AG09309 (cell line): ENCODE data around the gene FRMD4A.

ENCODE experiments used
- DNase-seq: peaks from one replicate; pipeline ENCODE4 v3.0.0-alpha.2; 2010; ENCODE audit warnings: low read depth
- H3K4me3 ChIP-seq: 2 replicates; pipeline ENCODE4 v1.5.1; 2011; ENCODE audit warnings: mild to moderate bottlenecking, low read depth, low read length, moderate library complexity; ENCODE audit not compliant: control insufficient read depth
- TF ChIP-seq, protein P1 (sequence below): IDR thresholded peaks from 2 replicates; pipeline ENCODE4 v1.5.1; 2011; ENCODE audit warnings: mild to moderate bottlenecking, low read depth, low read length, inconsistent platforms; ENCODE audit not compliant: insufficient read depth, control insufficient read depth; ENCODE audit errors: missing control alignments

The FRMD4A gene

GRCh38 chr10:13668126-13668525 lies 662.6 kb downstream of the FRMD4A start:
- DNase-seq = no peak
- no peak overlapping the region for H3K4me3 ChIP-seq
- TF ChIP-seq, protein P1, sequence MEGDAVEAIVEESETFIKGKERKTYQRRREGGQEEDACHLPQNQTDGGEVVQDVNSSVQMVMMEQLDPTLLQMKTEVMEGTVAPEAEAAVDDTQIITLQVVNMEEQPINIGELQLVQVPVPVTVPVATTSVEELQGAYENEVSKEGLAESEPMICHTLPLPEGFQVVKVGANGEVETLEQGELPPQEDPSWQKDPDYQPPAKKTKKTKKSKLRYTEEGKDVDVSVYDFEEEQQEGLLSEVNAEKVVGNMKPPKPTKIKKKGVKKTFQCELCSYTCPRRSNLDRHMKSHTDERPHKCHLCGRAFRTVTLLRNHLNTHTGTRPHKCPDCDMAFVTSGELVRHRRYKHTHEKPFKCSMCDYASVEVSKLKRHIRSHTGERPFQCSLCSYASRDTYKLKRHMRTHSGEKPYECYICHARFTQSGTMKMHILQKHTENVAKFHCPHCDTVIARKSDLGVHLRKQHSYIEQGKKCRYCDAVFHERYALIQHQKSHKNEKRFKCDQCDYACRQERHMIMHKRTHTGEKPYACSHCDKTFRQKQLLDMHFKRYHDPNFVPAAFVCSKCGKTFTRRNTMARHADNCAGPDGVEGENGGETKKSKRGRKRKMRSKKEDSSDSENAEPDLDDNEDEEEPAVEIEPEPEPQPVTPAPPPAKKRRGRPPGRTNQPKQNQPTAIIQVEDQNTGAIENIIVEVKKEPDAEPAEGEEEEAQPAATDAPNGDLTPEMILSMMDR = no peak

DNA sequence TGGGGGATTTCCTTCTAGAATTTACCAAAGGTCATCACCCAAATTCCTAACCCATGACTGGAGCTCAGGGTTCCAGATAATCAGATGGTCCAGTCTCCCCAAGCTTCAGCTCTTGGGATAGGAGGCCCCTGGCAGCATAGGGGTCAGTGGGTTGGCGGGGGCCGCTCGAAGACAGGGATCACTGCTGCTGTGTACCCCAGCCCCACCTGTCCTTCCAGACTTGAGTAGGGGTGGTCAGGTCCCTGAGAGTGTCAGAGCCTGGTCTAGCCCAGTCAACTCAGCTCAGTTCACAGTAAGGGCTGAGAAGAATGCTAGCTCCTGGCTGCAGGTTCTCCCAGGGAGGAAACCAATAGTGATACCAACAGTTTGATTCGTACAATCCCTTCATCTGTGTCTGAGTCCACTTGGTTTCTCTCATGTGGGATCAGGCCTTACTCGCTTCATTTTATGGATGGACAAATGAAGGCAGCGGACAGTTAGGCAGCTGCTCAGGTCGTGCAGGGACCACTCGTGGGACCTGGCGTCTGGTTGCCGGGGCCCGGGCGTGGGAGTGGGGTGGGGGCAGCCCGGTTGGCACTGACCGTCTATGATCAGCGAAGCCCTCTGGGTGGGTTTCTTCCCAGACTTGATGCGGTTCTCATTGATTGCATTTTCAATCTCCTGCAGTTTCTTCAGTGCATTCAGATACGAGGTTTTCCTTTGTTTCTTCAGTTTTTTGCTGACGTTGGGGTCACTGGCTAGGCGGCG lies 665.0 kb downstream of the FRMD4A start:
- DNase-seq = no peak
- TF ChIP-seq, protein P1 = no peak
- H3K4me3 ChIP-seq = no peak overlapping the region

GRCh38 chr10:13661256-13661655 lies 669.5 kb downstream of the FRMD4A start:
- DNase-seq = no peak
- no peak overlapping the region for H3K4me3 ChIP-seq
- TF ChIP-seq, protein P1 = no peak

DNA sequence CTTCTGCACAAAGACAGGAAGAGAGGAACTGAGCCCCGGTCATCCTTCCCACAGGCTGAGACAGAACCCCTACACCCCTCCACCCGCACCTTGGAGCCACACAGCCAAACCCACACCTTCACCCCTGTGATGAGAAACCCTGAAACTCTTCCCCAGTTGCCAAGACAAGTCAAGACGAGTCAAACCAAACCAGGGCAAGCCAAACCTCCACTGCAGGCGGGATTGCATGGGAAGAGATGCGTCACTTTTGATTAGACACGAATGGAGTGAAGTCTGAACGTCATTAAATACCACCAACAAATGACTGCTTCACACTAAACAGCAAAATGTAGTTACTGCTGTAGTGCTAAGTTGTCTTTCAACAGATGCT lies 670.2 kb downstream of the FRMD4A start:
- TF ChIP-seq, protein P1 = no peak
- H3K4me3 ChIP-seq = no peak overlapping the region
- DNase-seq = peak; percentile 27

DNA sequence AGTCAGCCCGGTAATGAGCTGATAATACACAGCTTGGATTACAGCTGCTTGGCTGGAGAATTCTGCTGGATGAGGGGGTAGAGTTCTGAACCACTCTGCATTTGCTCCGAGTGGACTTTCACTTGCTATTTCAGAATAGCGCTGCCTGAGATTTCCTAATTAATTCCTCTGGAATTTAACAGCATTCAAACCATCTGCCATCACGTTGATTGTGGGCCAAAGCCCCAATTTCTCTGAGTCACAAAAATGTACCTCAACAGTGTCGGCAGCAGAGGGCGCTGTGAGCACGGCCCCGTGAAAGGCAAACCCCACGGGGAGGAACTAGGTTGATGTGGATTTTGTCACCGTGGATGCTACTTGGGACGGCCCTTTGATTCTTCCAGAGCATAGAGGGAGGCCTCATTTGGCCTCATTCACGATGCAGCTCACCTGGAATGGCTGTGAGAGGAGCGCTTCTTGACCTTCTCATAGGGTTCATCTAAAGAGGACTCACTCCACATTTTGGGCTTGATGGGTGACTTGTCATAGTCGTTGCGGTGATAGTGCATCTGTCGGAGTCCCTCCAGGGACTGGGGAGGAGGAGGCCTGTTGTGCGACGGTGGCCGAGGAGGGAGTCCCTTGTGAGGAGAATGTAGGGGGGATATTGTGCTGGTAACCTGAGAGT lies 670.7 kb downstream of the FRMD4A start:
- TF ChIP-seq, protein P1 = peak; percentile 94
- DNase-seq = peak; percentile 48

GRCh38 chr10:13658871-13659685 lies 671.6 kb downstream of the FRMD4A start:
- no peak overlapping the region for H3K4me3 ChIP-seq
- TF ChIP-seq, protein P1 = no peak

More for the DNA sequence above, 670.7 kb downstream of the FRMD4A start:
- no peak overlapping the region for H3K4me3 ChIP-seq

More at GRCh38 chr10:13658871-13659685, 671.6 kb downstream of the FRMD4A start:
- no peak for DNase-seq
